Measurements from ENCODE around the gene WNT3A.

DNA sequence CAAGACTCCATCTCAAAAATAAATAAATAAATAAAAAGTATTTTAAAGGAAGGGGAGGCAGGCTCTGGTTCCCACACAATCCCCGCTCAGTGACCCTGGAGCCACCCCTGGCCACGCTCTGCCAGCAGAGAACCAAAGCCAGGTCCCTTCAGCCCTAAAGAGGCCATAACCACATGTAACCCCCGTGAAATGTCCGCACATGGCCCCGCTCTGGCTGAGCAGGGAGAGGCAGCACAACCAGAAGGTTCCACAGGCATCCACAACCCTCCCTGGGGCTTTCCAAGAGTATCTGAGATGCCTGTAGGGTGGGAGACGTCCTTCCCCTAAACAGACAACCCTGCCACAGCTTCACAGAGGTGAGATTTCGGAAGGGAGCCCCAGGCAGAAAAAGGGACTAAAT, 74.3 kb downstream of the WNT3A start:
- TF ChIP-seq, protein P1, sequence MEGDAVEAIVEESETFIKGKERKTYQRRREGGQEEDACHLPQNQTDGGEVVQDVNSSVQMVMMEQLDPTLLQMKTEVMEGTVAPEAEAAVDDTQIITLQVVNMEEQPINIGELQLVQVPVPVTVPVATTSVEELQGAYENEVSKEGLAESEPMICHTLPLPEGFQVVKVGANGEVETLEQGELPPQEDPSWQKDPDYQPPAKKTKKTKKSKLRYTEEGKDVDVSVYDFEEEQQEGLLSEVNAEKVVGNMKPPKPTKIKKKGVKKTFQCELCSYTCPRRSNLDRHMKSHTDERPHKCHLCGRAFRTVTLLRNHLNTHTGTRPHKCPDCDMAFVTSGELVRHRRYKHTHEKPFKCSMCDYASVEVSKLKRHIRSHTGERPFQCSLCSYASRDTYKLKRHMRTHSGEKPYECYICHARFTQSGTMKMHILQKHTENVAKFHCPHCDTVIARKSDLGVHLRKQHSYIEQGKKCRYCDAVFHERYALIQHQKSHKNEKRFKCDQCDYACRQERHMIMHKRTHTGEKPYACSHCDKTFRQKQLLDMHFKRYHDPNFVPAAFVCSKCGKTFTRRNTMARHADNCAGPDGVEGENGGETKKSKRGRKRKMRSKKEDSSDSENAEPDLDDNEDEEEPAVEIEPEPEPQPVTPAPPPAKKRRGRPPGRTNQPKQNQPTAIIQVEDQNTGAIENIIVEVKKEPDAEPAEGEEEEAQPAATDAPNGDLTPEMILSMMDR (IDR thresholded peaks at IDR 0.05): no peak
- no peak for TF ChIP-seq EP300 (IDR thresholded peaks at IDR 0.05)
